Measurements from ENCODE around the gene OPHN1. TPM values are rescaled to one million over a fixed set of nuclear protein-coding genes. Genes with fewer than 3 reads are reported as not detected.

Gene OPHN1
- polyA plus RNA-seq, 1 donor from 2014 or later = 7.6 TPM

GRCh38 chrX:67998540-67998939 lies 434.8 kb downstream of the OPHN1 start:
- H3K27ac ChIP-seq (ENCODE audit: low read length) = no peak overlapping the region
- H4K20me1 ChIP-seq (ENCODE audit: insufficient read depth) = no peaks in the 10 kb centered on the region
- H3F3A ChIP-seq (ENCODE audit: insufficient read depth, low read length, poor library complexity, severe bottlenecking) = no peaks in the 10 kb centered on the region
- no peak overlapping the region for H3K4me2 ChIP-seq (ENCODE audit: low read length)
- no peaks in the 10 kb centered on the region for H3K79me2 ChIP-seq (replicated peaks; ENCODE audit: insufficient read depth, low read length)
- H3K36me3 ChIP-seq (ENCODE audit: insufficient read depth, low read length) = no peaks in the 10 kb centered on the region
- no peaks in the 10 kb centered on the region for H3K27me3 ChIP-seq (ENCODE audit: insufficient read depth, low read depth, low read length)
- no peaks in the 10 kb centered on the region for H3K9me2 ChIP-seq (ENCODE audit: insufficient read depth, low read length)
- H2AFZ ChIP-seq (ENCODE audit: low read depth, low read length) = no peak overlapping the region
- no peak overlapping the region for H3K4me3 ChIP-seq (ENCODE audit: low read length)
- TF ChIP-seq POLR2AphosphoS5 (IDR thresholded peaks at IDR 0.05) (no peak), RAD21 (conservative IDR thresholded peaks at IDR 0.05) (no peak), TAF1 (IDR thresholded peaks at IDR 0.05; ENCODE audit: low read depth) (no peak), CTCF (IDR thresholded peaks at IDR 0.05; ENCODE audit: poor library complexity, severe bottlenecking) (no peak), EP300 (conservative IDR thresholded peaks at IDR 0.05; ENCODE audit: poor library complexity, severe bottlenecking) (no peak), EZH2 (IDR thresholded peaks at IDR 0.05; ENCODE audit: borderline replicate concordance, insufficient read depth, low read length, poor library complexity, severe bottlenecking) (no peak), SMC3 (conservative IDR thresholded peaks at IDR 0.05; ENCODE audit: poor library complexity) (no peak), MXI1 (conservative IDR thresholded peaks at IDR 0.05; ENCODE audit: poor library complexity, severe bottlenecking) (no peak)
- TF ChIP-seq, protein P1, sequence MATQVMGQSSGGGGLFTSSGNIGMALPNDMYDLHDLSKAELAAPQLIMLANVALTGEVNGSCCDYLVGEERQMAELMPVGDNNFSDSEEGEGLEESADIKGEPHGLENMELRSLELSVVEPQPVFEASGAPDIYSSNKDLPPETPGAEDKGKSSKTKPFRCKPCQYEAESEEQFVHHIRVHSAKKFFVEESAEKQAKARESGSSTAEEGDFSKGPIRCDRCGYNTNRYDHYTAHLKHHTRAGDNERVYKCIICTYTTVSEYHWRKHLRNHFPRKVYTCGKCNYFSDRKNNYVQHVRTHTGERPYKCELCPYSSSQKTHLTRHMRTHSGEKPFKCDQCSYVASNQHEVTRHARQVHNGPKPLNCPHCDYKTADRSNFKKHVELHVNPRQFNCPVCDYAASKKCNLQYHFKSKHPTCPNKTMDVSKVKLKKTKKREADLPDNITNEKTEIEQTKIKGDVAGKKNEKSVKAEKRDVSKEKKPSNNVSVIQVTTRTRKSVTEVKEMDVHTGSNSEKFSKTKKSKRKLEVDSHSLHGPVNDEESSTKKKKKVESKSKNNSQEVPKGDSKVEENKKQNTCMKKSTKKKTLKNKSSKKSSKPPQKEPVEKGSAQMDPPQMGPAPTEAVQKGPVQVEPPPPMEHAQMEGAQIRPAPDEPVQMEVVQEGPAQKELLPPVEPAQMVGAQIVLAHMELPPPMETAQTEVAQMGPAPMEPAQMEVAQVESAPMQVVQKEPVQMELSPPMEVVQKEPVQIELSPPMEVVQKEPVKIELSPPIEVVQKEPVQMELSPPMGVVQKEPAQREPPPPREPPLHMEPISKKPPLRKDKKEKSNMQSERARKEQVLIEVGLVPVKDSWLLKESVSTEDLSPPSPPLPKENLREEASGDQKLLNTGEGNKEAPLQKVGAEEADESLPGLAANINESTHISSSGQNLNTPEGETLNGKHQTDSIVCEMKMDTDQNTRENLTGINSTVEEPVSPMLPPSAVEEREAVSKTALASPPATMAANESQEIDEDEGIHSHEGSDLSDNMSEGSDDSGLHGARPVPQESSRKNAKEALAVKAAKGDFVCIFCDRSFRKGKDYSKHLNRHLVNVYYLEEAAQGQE (IDR thresholded peaks at IDR 0.05; ENCODE audit: borderline replicate concordance) = no peak
- no peak overlapping the region for H3K9ac ChIP-seq (ENCODE audit: low read length)
- H3K9me3 ChIP-seq (ENCODE audit: low read length) = no peaks in the 10 kb centered on the region

Small RNA genes within 50 kb of the gene (small RNA-seq; reads per million reads assigned to genes)
- gene RF00019 (0 to 1.2 (median 0) reads per million in 3 experiments), gene RNU6-1225P (0.62 to 9.6 (median 1.4) reads per million in 3 experiments)

Other genes with a start within 250 kb of the OPHN1 start
- gene YIPF6, start 65.6 kb upstream of the OPHN1 start, polyA plus RNA-seq = 19.8 and 28.5 TPM in 2 replicates
- gene STARD8, start 214.2 kb upstream of the OPHN1 start, polyA plus RNA-seq = 0.06 and 0.09 TPM in 2 replicates